Urinary bladder (tissue), 4 donors: Measurements from ENCODE around the gene SUSD3. TPM values are rescaled to one million over a fixed set of nuclear protein-coding genes. Genes with fewer than 3 reads are reported as not detected.
"Not testable (repeated sequence)": the region's sequence is repeated elsewhere in the genome, so short reads cannot be mapped to it uniquely, and the experiment has no call there.

Experiments used
- DNase-seq: peaks from one replicate; pipeline ENCODE4 v3.0.0-alpha.2; 2015; ENCODE audit errors: extremely low spot score
- H3K27ac ChIP-seq: one replicate; pipeline ENCODE4 v1.5.1; 2013; ENCODE audit warnings: low read depth, mild to moderate bottlenecking, moderate library complexity
- H3K36me3 ChIP-seq: one replicate; pipeline ENCODE4 v1.6.1; 2013; ENCODE audit warnings: mild to moderate bottlenecking, moderate library complexity; ENCODE audit not compliant: insufficient read depth
- H3K4me1 ChIP-seq: one replicate; pipeline ENCODE4 v1.6.1; 2013; ENCODE audit warnings: mild to moderate bottlenecking, moderate library complexity; ENCODE audit not compliant: insufficient read depth
- H3K4me3 ChIP-seq: one replicate; pipeline ENCODE4 v1.5.1; 2013; ENCODE audit warnings: low read depth, low read length
- WGBS: extraction: QIAGEN DNeasy Blood & Tissue Kit; methylation state at CpG from one replicate; pipeline ENCODE4 v1.1.7; 2013; 5-methylcytosine and 5-hydroxymethylcytosine counted together
- polyA plus RNA-seq: library from polyadenylated mRNA; stranded (reverse); fragments of 200-250 nt; gene quantifications from one replicate; pipeline ENCODE4 v1.2.3, GENCODE V29; 2013
- total RNA-seq: library from RNA; depleted of rRNA; stranded (reverse); fragments of >200 nt; gene quantifications from one replicate; pipeline ENCODE4 v1.2.3, GENCODE V29; 2014
- donor health status: healthy with polysubstance abuse.
- donor health status: healthy.

Gene SUSD3
- total and polyA plus RNA-seq, 2 donors, result 1.5 to 1.9 TPM

- no peak for DNase-seq
- Histone ChIP-seq H3K4me3 (no peak overlapping the region), H3K27ac (no peak overlapping the region), H3K36me3 (peaks cover 2% of the 10 kb centered on the region), H3K4me1 (peaks cover 1% of the 10 kb centered on the region)
- whole genome bisulfite sequencing, result 26% methylated on average over 3 of the region's 3 CpGs
These were observed 57.1 kb downstream of the SUSD3 start for GRCh38 chr9:93115486-93116071.

GRCh38 chr9:93116072-93116961 is 57.8 kb downstream of the SUSD3 start:
- Histone ChIP-seq H3K4me3 (no peak overlapping the region), H3K27ac (peak overlapping the region; percentile 82), H3K4me1 (peaks cover 1% of the 10 kb centered on the region), H3K36me3 (peaks cover 2% of the 10 kb centered on the region)
- no peak for DNase-seq
- 68% methylated on average over 17 of the region's 17 CpGs for WGBS

GRCh38 chr9:93117521-93117920 is 59.0 kb downstream of the SUSD3 start:
- not testable (repeated sequence) for H3K27ac ChIP-seq, H3K4me1 ChIP-seq, DNase-seq, H3K4me3 ChIP-seq, H3K36me3 ChIP-seq
- WGBS, result 91% methylated on average over 9 of the region's 9 CpGs

- Histone ChIP-seq H3K27ac (no peak overlapping the region), H3K36me3 (no peaks in the 10 kb centered on the region), H3K4me1 (peaks cover 1% of the 10 kb centered on the region), H3K4me3 (no peak overlapping the region)
- DNase-seq, result no peak
- WGBS, result 96% methylated on average over 12 of the region's 12 CpGs
These were observed 59.7 kb downstream of the SUSD3 start for GRCh38 chr9:93117924-93118862.

GRCh38 chr9:93118863-93119702 is 60.6 kb downstream of the SUSD3 start:
- WGBS, result 90% methylated on average over 12 of the region's 12 CpGs

GRCh38 chr9:93119703-93119952 is 61.1 kb downstream of the SUSD3 start:
- 64% methylated on average over 5 of the region's 5 CpGs for WGBS
- Histone ChIP-seq H3K36me3 (no peaks in the 10 kb centered on the region), H3K4me1 (peaks cover 1% of the 10 kb centered on the region), H3K27ac (peak overlapping the region; percentile 72), H3K4me3 (no peak overlapping the region)
- no peak for DNase-seq

More at GRCh38 chr9:93118863-93119702, 60.6 kb downstream of the SUSD3 start:
- DNase-seq, result no peak
- Histone ChIP-seq H3K36me3 (no peaks in the 10 kb centered on the region), H3K27ac (peak overlapping the region; percentile 72), H3K4me1 (peaks cover 1% of the 10 kb centered on the region), H3K4me3 (no peak overlapping the region)

- peaks cover 1% of the 10 kb centered on the region for H3K4me1 ChIP-seq
- no peaks in the 10 kb centered on the region for H3K36me3 ChIP-seq
- no peak for DNase-seq
- H3K27ac ChIP-seq, result peak overlapping the region; percentile 72
- WGBS, result 39% methylated on average over 23 of the region's 23 CpGs
- H3K4me3 ChIP-seq, result no peak overlapping the region
These were observed 61.7 kb downstream of the SUSD3 start for GRCh38 chr9:93119953-93120845.

- Histone ChIP-seq H3K36me3 (no peaks in the 10 kb centered on the region), H3K4me1 (peaks cover 1% of the 10 kb centered on the region), H3K27ac (no peak overlapping the region), H3K4me3 (no peak overlapping the region)
- DNase-seq, result no peak
- 94% methylated on average over 11 of the region's 11 CpGs for WGBS
These were observed 62.4 kb downstream of the SUSD3 start for GRCh38 chr9:93120846-93121315.

- DNase-seq, result no peak
These were observed 63.1 kb downstream of the SUSD3 start for GRCh38 chr9:93121316-93122241.

GRCh38 chr9:93122721-93123221 is 64.3 kb downstream of the SUSD3 start:
- no peak for DNase-seq
- Histone ChIP-seq H3K4me1 (peaks cover 3% of the 10 kb centered on the region), H3K27ac (no peak overlapping the region), H3K4me3 (no peak overlapping the region), H3K36me3 (no peaks in the 10 kb centered on the region)
- 92% methylated on average over 14 of the region's 14 CpGs for WGBS

More at GRCh38 chr9:93121316-93122241, 63.1 kb downstream of the SUSD3 start:
- Histone ChIP-seq H3K4me1 (peaks cover 1% of the 10 kb centered on the region), H3K4me3 (no peak overlapping the region), H3K36me3 (no peaks in the 10 kb centered on the region), H3K27ac (no peak overlapping the region)
- 90% methylated on average over 20 of the region's 20 CpGs for WGBS

GRCh38 chr9:93123561-93124283 is 65.2 kb downstream of the SUSD3 start:
- Histone ChIP-seq H3K4me1 (peaks cover 3% of the 10 kb centered on the region), H3K36me3 (no peaks in the 10 kb centered on the region), H3K4me3 (no peak overlapping the region), H3K27ac (no peak overlapping the region)
- 82% methylated on average over 14 of the region's 14 CpGs for WGBS
- no peak for DNase-seq
